Erythroblast (primary cell): Measurements from ENCODE around the gene STEAP1B.

ENCODE experiments used
- GATA1 ChIP-seq: IDR thresholded peaks from 2 replicates; pipeline ENCODE4 v1.6.1; 2011; ENCODE audit warnings: low read depth, mild to moderate bottlenecking, control low read depth, low read length, moderate library complexity
- POLR2A ChIP-seq: IDR thresholded peaks from 2 replicates; pipeline ENCODE4 v1.6.1; 2011; ENCODE audit warnings: mild to moderate bottlenecking, low read length

DNA sequence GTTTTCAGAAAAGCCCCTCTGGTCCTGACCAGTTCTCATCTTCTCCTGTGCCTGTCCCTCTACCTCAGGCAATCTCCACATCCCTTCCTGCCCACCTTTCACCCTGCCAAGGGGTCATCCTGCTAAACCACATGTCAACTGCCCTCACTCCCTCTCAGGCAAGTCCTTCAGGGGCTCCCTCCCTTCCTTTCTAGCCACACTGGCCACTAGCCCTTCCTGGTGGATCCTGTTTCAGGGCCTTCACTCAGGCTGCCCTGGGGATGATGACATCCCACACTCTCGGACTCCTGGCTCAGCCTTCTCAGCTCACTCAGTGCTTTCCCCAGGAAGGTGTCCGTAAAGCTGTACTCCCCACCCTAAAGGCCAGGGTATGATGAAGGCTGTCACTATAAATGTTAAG is 13.4 kb downstream of the STEAP1B start:
- TF ChIP-seq POLR2A, result no peak
- TF ChIP-seq GATA1, result no peak
